Uterus (tissue), 4 donors: ENCODE results near the gene FNDC11. TPM values are rescaled to one million over a fixed set of nuclear protein-coding genes. Genes with fewer than 3 reads are reported as not detected.

Experiments
- DNase-seq, 2 donors: peaks; one replicate each; pipeline ENCODE4 v3.0.0-alpha.2; 2019 to 2020
- H3K27ac ChIP-seq, 2 donors: fragments of 200-600 bp; sonication (generic); 1 replicate in 1 of 2; 2 replicates in 1 of 2; pipeline ENCODE4 v1.5.1; 2016 to 2018
- H3K27me3 ChIP-seq, 2 donors: fragments of 200-600 bp; sonication (generic); one replicate each; pipeline ENCODE4 v1.5.1; 2018 to 2019; ENCODE audit warnings: control low read depth in 1 of 2
- H3K36me3 ChIP-seq, 2 donors: fragments of 200-600 bp; sonication (generic); one replicate each; pipeline ENCODE4 v1.5.1; 2019; ENCODE audit warnings: control low read depth in 1 of 2
- H3K4me1 ChIP-seq, 2 donors: fragments of 200-600 bp; sonication (generic); one replicate each; pipeline ENCODE4 v1.5.1; 2018 to 2019; ENCODE audit warnings: control low read depth in 1 of 2
- H3K4me3 ChIP-seq, 2 donors: fragments of 200-600 bp; sonication (generic); 1 replicate in 1 of 2; 2 replicates in 1 of 2; pipeline ENCODE4 v1.5.1; 2018 to 2019; ENCODE audit warnings: mild to moderate bottlenecking in 1 of 2
- H3K9me3 ChIP-seq, 2 donors: fragments of 200-600 bp; sonication (generic); one replicate each; pipeline ENCODE4 v1.5.1; 2019; ENCODE audit warnings: control low read depth in 1 of 2
- CTCF ChIP-seq, 4 experiments: fragments of 200-600 bp in 2 of 4; fragments of 450-650 bp in 2 of 4; sonication (generic) in 2 of 4; IDR thresholded peaks; one replicate each; pipeline ENCODE4 v1.5.1; 2016 to 2019; ENCODE audit warnings: antibody characterized with exemption in 4 of 4, mild to moderate bottlenecking in 2 of 4, moderate library complexity in 1 of 4
- POLR2A ChIP-seq, 2 donors: fragments of 450-650 bp; IDR thresholded peaks; one replicate each; pipeline ENCODE4 v1.6.1; 2016; ENCODE audit warnings: antibody characterized with exemption in 2 of 2, mild to moderate bottlenecking in 1 of 2, moderate library complexity in 1 of 2
- intact Hi-C: fragments of 100-400 bp; cut with DNase I; formaldehyde crosslinking; loops from one replicate; pipeline ENCODE4 v1.15.1; 2023; ENCODE audit warnings: low total_unique reads
- total RNA-seq, 4 donors: library from RNA; depleted of rRNA in 3 of 4; stranded (reverse); fragments of >200 nt in 3 of 4; gene quantifications; one replicate each; pipeline versions ENCODE4 v1.1.0 to v1.2.4, GENCODE V29; 2014 to 2023
- donor health status: DM: yes; HTN: yes; CAD: no.

Gene FNDC11
- total RNA-seq, 4 donors from 2014 or later: 0.34 to 0.69 TPM; not detected in 2

- H3K4me1 ChIP-seq: no peaks in the 10 kb centered on the region
- no peak overlapping the region for H3K27ac ChIP-seq
- intact Hi-C loops: no loop called here
- DNase-seq: no peak
- no peak for TF ChIP-seq POLR2A (IDR thresholded peaks at IDR 0.05)
- TF ChIP-seq CTCF (IDR thresholded peaks at IDR 0.05): no peak
- no peak overlapping the region for H3K4me3 ChIP-seq
- H3K9me3 ChIP-seq: no peaks in the 10 kb centered on the region
- H3K27me3 ChIP-seq: no peaks in the 10 kb centered on the region
- no peaks in the 10 kb centered on the region for H3K36me3 ChIP-seq
Observed at GRCh38 chr20:63543733-63544132, 10.2 kb upstream of the FNDC11 start.

GRCh38 chr20:63544241-63544957, 9.6 kb upstream of the FNDC11 start:
- Histone ChIP-seq H3K27ac (no peak overlapping the region), H3K9me3 (no peaks in the 10 kb centered on the region), H3K4me1 (no peaks in the 10 kb centered on the region), H3K27me3 (no peaks in the 10 kb centered on the region), H3K4me3 (no peak overlapping the region), H3K36me3 (no peaks in the 10 kb centered on the region)
- no peak for DNase-seq
- no peak for TF ChIP-seq POLR2A (IDR thresholded peaks at IDR 0.05)
- TF ChIP-seq CTCF (IDR thresholded peaks at IDR 0.05): no peak
- intact Hi-C loops: no loop called here

GRCh38 chr20:63544958-63545516, 8.9 kb upstream of the FNDC11 start:
- Histone ChIP-seq H3K27me3 (no peaks in the 10 kb centered on the region), H3K27ac (no peak overlapping the region), H3K4me3 (no peak overlapping the region), H3K9me3 (no peaks in the 10 kb centered on the region), H3K36me3 (no peaks in the 10 kb centered on the region), H3K4me1 (no peaks in the 10 kb centered on the region)
- TF ChIP-seq CTCF (IDR thresholded peaks at IDR 0.05): no peak
- TF ChIP-seq POLR2A (IDR thresholded peaks at IDR 0.05): no peak
- intact Hi-C loops: no loop called here
- no peak for DNase-seq

- H3K36me3 ChIP-seq: no peaks in the 10 kb centered on the region
- H3K4me1 ChIP-seq: no peaks in the 10 kb centered on the region
- no peak overlapping the region for H3K27ac ChIP-seq
- no peaks in the 10 kb centered on the region for H3K9me3 ChIP-seq
- TF ChIP-seq POLR2A (IDR thresholded peaks at IDR 0.05) (no peak), CTCF (IDR thresholded peaks at IDR 0.05) (no peak)
- H3K4me3 ChIP-seq: no peak overlapping the region
- intact Hi-C loops: no loop called here
- DNase-seq: no peak
- H3K27me3 ChIP-seq: no peaks in the 10 kb centered on the region
Observed at GRCh38 chr20:63545814-63546213, 8.1 kb upstream of the FNDC11 start.

- no peak overlapping the region for H3K27ac ChIP-seq
- H3K27me3 ChIP-seq: no peaks in the 10 kb centered on the region
- H3K4me1 ChIP-seq: no peaks in the 10 kb centered on the region
- no peak for TF ChIP-seq CTCF (IDR thresholded peaks at IDR 0.05)
- no peak for TF ChIP-seq POLR2A (IDR thresholded peaks at IDR 0.05)
- no peaks in the 10 kb centered on the region for H3K9me3 ChIP-seq
- no peak overlapping the region for H3K4me3 ChIP-seq
- intact Hi-C loops: no loop called here
- DNase-seq: no peak
- H3K36me3 ChIP-seq: no peaks in the 10 kb centered on the region
Observed at GRCh38 chr20:63546256-63546955, 7.6 kb upstream of the FNDC11 start.
